A673 (cell line): Measurements from ENCODE around the gene SOX21.

Experiments used
- EZH2 ChIP-seq: fragments of 200-600 bp; sonication (generic); IDR thresholded peaks from 2 replicates; pipeline ENCODE4 v1.6.1; 2017; ENCODE audit warnings: borderline replicate concordance, low read depth, mild to moderate bottlenecking, mixed read lengths, antibody characterized with exemption, low read length; ENCODE audit not compliant: poor library complexity, severe bottlenecking
- TF ChIP-seq, protein P1 (sequence below): fragments of 300-800, 200-600 bp; sonication (generic); conservative IDR thresholded peaks from 2 replicates; pipeline ENCODE4 v1.5.1; 2017; ENCODE audit warnings: low read depth, mild to moderate bottlenecking, antibody characterized with exemption, low read length, moderate library complexity, mixed read lengths

DNA sequence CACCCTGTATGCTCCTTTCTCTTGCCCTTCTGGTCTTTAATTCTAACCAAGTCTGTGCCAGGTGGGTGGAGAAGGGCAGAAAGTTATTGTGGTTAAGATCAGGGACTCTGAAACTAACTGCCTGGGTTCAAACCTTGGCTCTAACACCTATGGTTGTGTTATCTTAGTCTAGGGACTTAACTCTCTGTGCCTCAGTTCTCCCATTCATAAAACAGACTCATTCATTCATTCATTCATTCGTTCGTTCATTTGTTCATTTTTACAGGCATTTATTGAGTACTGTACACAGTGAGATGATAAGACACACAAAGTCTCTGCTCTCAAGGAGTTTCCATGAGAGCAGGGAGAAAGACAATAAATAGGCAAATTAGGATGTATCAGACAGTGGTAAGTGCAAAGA, 30.1 kb downstream of the SOX21 start:
- TF ChIP-seq, protein P1, sequence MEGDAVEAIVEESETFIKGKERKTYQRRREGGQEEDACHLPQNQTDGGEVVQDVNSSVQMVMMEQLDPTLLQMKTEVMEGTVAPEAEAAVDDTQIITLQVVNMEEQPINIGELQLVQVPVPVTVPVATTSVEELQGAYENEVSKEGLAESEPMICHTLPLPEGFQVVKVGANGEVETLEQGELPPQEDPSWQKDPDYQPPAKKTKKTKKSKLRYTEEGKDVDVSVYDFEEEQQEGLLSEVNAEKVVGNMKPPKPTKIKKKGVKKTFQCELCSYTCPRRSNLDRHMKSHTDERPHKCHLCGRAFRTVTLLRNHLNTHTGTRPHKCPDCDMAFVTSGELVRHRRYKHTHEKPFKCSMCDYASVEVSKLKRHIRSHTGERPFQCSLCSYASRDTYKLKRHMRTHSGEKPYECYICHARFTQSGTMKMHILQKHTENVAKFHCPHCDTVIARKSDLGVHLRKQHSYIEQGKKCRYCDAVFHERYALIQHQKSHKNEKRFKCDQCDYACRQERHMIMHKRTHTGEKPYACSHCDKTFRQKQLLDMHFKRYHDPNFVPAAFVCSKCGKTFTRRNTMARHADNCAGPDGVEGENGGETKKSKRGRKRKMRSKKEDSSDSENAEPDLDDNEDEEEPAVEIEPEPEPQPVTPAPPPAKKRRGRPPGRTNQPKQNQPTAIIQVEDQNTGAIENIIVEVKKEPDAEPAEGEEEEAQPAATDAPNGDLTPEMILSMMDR: no peak
- no peak for TF ChIP-seq EZH2
